HG03442 (cell line): Measurements from ENCODE around the gene KCNMA1.
"Not testable (repeated sequence)": the region's sequence is repeated elsewhere in the genome, so short reads cannot be mapped to it uniquely, and the experiment has no call there.

ENCODE experiments used
- ATAC-seq: cut with Tn5 transposase; IDR thresholded peaks from one replicate; pipeline ENCODE4 v1.9.1; 2021; ENCODE audit warnings: mild to moderate bottlenecking, moderate library complexity; ENCODE audit not compliant: unreplicated experiment

Gene KCNMA1

DNA sequence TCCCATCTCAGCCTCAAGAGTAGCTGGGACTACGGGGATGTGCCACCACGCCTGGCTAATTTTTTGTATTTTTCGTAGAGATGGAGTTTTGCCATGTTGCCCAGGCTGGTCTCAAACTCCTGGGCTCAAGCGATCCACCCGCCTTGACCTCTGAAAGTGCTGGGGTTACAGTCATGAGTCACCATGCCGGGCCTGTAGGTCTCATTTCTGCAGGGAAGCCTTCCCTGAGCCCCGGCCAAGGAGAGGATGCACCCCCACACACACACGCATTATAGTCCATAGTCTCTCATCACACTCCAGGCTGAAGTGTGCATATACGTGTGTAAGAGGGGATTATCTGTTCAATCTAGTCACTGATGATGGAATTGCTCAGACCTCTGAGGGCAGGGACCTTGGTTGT is 29.3 kb downstream of the KCNMA1 start:
- no peak for ATAC-seq

DNA sequence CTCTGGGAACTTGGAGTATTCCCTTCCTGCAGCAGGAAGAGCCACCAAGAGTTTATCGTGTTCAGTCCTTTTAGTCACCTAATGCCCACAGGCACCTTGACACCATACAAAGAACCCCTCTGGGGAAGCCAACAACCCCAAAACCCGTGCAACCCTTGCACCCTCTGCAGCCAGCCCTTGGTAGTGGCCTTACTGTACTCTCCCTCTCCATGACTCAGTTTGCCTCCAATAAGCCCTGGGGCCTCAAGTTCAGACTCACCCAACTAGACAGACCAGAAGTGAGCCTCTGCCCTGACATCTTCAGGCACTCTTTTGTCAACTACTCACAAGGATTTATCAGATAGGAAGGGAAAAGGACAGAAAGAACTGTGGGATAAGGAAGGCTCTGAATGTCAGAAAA is 30.9 kb downstream of the KCNMA1 start:
- no peak for ATAC-seq

DNA sequence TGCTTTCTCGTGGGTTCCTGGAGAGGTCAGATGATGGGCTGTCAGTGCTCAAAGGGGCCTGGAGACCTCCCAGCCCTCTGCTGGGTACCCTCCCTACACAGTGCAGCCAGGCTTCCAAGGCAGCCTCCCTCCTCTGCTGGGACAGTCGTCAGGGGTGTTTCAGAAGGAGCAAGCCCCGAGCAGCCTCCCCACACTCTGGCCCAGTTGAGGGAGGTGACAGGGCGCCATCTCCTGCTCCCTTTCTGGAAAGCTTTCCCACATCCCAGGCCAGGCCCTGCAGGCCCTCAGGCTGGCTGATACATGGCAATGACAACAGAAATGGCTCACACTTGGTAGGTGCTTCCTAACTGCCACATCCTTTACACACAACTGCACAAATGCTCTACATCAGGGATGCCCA is 32.1 kb downstream of the KCNMA1 start:
- no peak for ATAC-seq

DNA sequence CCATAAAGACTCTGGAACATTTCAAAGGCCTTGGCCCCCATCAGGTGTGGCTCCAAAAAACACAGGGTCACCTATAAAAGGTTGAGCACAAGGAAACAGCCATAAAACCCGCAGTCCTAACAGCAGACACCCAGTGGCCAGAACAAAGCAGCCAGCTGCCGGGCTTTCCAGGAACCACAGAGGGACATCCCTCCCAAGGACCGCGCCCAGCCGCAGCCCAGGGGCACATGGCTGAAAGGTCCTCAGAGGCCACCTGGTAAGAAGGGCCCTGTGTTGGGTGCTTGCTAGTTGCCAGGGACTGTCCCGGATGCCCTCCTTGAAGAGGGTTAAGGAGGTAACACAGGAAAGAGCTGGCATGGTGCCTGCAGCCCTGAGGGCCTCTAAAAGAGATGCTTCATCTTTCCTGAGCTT is 32.7 kb downstream of the KCNMA1 start:
- ATAC-seq: no peak

DNA sequence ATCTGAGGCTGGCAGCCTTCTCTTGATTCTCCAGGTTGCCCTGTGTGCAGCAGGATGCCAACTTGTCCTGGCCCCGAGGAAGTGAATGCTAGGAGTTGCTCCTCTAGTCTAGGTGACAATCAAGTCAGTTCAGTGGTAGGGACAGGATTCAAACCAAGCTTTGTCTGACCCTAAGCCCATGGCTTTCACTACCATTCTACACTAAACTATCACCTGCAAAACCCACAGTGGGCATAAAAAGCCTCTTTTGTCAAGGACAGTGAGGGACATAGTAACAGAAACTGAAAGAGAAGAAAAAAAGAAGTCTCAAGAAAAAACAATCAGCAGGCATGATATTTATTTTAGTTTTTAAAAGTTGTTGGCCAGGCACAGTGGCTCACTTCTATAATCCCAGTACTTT is 33.5 kb downstream of the KCNMA1 start:
- no peak for ATAC-seq

DNA sequence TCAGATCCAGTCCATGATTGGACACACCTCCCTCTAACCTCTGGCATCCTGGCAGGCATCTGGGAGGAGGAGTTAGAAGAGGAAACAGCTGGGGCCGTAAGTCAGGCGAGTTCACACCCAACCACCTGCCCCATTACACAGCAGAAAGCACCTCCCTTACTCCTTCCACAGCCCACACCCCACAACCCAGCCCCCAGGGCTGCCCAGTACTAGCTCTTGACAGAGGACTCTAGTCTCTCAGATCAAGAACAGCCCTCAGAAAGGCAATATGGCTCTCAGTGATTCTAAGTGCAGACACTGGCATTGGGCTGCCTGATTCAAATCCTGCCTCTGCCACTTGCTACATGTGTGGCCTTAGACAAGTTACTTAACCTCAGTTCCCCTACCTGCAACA is 34.1 kb downstream of the KCNMA1 start:
- peak; percentile 42 for ATAC-seq

DNA sequence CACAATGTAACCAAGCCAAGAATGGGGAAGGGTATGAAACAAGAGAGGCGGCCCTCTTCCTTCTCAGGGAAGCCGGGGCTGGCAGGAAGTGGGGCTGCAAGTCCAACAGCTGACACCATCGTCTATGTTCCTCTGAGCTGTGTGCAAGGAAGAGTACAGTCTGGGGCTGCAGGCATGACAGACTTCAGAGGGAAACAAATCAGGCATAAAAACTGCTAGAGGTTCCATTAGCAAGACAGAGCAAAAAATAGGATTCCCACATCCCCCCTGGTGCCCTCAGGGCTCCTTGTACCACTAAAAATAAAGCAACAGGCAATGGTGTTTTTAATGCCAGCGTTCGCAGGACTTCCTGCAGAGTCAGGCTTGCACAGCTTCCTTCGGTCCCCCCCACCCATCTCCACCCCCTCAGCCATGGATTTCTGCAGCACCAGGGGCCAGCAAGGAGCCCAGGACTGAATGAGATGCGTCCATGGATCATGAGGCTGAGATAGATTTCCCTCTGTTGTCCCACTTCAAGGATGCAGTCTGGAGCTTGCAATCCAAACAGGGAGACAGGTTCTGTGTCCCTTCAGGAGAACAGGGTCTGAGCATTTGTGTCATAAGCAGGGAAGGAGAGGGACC is 34.6 kb downstream of the KCNMA1 start:
- ATAC-seq: no peak

DNA sequence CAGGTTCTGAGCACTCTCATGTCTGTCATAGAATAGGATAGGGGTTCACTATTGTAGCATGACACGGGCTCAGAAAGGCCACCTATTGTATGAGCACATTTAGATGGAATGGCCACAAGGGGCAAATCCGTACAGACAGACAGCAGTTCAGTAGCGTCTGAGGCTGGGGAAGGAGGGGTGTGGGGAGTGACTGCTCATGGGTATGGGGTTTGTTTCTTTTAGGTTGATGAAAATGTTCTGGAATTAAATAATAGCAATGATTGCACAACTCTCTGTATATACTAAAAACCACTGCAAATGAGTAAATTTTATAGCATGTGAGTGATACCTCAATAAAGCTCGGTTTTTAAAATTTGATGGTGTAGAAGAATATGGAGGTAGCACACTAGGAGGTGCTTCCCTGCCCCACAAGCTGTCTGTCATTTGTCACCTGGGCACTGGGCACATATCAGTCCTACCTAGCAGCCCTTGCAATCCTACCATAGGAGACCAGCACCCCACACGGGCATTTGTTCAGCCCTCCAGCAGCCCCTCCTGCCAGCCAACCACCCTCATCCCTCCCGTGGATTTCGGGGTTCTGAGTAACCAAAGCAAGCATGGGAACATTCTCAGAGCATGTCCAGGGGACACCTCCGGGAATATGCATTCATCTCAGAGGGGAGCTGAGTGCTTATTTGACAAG is 35.2 kb downstream of the KCNMA1 start:
- no peak for ATAC-seq

DNA sequence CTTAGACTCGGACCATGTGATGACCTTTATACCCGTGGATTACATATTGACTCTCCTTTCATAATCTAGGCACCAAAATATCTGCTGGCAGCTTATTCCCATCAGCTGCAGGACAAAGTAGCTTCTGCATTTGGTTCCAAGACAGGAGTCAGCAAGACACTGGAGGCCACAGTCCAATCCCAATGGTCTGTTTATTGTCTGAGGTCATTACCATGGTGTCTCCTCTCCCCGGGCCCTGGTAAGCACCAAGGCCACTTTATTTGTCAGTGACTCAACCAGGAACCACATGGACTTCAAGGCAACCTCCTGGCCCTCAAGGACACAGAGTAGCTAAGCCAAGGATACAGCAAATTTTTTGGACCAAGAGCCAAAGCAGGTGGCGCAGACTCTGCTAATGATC is 36.1 kb downstream of the KCNMA1 start:
- ATAC-seq: no peak

DNA sequence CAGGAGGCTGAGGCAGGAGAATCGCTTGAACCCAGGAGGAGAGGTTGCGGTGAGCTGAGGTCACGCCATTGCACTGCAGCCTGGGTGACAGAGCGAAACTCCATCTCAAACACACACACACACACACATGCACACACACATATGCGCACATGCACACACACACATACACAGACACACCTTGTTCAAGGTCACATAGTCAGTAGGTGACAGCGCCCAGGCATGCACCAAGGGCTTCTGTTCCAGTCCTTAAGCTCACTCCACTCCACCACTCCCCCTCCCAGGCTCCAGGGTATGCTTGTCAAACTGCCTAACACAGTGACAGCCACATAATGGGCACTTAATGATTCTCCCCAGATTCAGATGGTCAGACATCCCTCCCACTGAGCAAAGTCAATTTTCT is 37.0 kb downstream of the KCNMA1 start:
- ATAC-seq: no peak

DNA sequence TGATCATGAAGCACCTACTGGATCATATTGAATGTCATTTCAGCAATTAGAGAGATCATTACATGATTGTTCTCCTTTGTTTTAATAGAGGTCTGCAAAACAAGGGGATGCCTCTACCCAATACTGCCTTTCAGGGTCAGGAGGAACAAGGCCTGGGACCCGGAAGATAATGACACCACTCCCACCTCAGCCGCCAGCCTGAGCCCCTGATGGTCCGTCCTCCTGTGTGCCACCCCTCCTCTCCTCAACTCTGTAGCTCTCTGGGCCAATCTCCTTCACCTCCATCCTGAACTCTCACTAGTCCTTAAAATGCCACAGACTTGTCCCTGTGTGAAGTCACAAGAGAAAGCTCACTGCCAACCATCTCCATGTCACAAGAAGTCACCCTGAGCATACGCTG is 38.0 kb downstream of the KCNMA1 start:
- no peak for ATAC-seq

DNA sequence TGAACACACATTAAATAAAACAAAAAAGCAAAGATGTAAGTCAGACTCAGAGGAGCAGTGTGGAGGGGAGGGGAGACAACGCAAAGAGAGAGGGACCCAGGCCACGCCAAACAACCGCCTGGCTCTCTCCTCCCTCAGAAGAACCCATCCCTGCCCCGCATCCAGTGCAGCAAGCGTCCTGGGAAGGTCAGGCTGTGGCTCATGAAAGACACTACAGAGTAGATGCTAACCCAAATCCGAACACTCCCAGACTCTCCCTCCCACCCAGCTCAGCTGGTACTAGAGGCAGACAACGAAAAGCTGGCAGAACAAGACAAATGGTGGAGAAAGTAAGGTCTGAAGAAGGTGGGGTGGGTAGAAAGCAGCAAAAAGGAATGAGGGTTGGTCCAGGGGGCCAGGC is 39.0 kb downstream of the KCNMA1 start:
- no peak for ATAC-seq

DNA sequence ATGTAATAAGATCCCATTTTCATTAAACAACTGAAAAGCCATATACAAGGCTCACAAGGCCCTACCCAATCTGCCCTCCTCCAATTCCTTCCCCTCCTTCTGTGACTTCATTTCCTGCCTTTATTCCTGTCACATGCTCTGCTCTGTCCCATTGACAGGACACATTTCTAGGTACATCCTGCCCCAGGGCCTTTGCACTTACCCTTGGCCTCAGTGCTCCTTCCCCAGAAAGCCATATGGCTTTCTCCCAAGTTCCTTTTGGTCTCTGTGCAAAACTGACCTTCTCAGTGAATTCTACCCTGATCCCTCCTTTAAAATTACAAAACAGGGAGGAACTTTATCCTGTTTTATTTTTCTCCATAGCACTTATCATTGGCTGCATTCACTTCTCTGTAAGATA is 40.0 kb downstream of the KCNMA1 start:
- ATAC-seq: no peak

DNA sequence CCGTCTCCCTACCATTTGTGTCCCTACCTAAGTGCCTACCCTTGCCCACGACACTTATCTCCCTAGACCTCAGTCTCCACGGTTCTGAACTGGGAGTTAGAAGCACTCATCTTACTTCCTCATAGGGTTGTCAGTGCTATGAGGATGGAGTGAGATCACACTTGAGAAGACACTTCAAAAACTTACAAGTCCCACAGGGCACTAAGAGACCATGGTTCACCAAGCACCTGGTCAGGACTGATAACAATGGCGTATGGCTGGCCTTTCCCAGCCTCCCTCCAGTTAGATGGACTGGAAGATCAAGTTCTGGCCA is 43.2 kb downstream of the KCNMA1 start:
- no peak for ATAC-seq

DNA sequence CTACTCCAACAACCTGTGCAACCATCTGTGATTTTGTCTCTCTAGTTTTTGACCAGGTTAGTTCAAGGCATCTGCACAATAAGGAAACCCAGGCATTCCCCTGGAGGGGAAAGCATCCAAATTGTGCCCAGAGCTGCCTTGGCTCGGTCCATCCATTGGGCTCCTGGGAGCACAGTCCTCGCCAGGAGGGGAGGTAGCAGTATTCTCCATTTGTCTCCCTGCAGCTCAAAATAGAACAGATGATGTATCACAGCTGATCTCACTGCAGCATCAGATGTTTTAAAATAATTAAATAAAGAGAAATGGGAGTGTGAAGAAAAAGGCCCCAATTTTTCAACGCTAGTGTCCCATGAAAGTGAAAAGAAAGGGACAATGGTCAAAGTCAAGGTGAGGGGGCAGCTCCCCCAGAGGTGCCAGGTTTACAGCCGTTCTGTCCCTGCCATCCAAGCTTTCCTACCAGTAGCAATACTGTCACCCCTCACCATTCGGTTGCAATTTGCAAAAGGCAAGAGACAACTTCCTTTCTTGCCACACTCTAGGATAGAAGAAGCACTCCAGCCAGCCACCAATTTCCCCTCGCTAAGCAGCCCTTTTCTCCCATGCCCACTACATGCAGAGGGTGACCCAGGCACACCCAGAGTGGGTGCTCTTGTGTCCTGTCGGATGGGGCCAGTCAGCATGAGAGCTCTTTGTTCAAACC is 43.7 kb downstream of the KCNMA1 start:
- no peak for ATAC-seq

DNA sequence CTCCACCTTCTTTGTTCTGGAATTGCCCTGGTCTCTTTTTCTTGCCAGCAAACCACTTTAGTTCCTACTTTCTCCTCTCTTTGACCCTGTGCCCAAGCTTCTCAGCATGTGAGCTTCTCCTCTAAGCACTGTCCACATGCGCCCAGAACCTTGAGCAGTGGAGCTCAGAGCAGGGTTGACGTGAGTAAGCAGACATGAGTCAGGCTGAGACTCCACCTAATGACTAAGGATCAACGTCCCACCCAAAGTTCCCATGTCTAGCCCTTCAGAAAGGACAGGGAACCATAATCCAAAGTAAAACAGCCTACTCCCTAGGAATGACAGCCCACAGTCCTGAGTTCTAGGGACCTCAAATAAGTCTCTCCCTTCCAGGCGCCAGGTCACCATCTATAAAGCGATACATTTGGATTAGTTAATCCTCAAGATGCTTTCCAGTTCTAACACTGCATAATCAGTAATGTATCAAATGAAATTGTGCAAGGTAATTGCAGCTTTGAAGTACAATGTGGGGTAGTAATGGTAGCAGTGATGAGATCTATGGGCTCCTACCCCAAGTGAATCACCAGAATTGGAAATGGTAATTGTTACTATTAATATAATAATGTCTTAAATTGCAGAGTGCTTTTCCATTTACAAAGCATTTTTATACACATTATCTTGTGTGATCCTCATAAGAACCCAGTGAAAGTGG is 44.5 kb downstream of the KCNMA1 start:
- no peak for ATAC-seq

DNA sequence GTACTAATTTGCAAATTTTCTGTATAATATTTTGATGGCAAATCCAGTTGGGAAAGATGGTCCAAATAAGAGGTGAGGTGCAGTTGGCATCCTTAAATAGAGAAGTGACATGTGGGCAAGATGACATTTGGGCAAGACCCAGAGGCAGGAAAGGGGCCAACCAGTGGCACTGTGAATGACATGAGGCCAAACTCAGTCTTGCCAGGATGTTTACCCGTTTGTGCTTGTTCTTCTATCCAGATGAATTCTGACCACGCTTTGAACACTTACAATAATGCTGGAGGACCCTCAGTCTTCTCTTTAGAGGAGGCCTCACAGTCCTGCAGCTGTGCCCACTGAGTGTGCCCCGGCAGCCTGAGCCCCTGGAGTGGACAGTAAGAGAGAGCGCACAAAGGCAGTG is 45.1 kb downstream of the KCNMA1 start:
- no peak for ATAC-seq

DNA sequence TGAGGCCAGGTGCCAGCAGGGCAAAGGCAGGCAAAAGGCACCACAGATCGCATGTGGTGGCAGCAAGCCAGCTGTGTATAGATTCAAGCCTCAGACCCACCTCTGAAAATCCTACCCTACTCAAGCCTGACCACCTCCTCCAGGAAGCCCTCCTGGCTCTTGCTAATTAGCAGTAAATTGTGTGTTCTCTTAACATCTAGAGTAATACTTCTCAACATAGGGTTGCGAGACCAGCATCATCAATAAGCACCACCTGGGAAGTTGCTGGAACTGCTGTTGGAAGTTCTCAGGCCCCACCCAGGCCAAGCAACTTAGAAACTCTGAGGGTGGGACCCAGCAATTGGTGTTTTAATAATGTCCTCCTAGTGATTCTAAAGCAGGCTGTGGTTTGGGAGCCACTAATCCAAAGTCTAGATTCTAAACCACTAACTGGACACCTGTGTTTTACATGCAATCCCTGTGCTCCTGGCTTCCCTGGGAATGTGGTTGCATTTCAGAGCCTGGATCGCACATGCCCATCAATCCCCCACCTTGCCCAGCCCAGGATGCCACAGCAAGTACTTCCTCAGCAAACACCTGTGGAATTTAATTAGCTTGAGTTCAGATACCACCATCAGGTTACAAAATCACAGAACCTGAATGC is 46.2 kb downstream of the KCNMA1 start:
- ATAC-seq: no peak

DNA sequence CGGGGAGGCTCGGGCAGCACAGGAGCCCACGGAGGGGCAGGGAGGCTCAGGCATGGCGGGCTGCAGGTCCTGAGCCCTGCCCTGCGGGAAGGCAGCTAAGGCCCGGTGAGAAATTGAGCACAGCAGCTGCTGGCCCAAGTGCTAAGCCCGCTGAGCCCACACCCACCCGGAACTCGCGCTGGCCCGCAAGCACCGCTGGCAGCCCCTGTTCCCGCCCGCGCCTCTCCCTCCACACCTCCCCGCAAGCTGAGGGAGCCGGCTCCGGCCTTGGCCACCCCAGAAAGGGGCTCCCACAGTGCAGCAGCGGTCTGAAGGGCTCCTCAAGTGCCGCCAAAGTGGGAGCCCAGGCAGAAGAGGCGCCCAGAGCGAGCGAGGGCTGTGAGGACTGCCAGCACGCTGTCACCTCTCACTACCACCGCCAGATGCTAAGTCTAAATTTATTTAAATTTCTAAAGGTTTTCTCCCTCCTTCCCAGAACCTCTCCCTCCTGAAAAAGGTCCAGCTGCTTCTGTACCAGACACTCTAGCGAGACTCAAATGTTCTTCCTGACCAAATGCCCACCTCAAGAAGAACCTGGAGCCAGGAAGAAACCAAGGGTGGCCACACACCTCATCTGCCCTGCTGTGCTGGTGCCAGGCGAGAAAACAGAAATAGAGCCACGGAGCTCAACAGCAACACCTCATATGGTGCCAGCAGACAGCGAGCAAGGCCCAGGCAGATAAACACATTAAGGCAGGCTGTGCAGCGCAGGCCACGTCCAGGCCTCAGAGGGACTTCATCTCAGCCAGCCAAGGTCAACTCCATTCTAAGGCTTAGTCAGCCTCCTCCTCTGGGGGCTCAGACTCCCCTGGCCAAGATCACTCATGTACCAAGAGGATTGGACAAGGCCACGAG is 47.0 kb downstream of the KCNMA1 start:
- ATAC-seq: no peak

DNA sequence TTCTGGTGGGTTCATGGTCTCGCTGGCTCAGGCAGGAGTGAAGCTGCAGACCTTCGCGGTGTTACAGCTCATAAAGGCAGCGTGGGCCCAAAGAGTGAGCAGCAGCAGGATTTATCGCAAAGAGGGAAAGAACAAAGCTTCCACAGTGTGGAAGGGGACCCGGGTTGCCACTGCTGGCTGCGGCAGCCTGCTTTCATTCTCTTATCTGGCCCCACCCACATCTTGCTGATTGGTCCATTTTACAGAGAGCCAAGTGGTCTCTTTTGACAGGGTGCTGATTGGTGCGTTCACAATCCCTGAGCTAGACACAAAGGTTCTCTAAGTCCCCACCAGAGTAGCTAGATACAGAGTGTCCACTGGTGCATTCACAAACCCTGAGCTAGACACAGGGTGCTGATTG is 47.9 kb downstream of the KCNMA1 start:
- ATAC-seq: not testable (repeated sequence)

DNA sequence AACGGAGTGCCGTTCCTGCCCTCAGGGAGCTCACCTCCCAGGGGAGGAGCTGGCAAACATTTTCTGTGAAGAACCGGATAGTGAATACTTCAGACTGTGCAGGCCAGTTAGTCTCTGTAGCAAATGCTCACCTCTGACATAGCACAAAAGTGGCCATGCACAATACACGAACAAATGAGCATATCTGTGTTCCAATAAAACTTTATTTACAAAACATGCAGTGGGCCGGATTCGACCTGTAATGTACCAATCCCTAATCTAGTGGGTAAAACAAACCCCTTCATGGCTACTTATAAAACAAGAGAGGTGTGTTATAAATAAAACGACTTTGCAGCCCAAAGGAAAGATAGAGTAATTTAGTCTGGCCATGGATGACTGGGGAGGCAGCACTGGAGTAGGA is 48.7 kb downstream of the KCNMA1 start:
- no peak for ATAC-seq
